ENCODE data around the gene LY86.

Gene LY86

GRCh38 chr6:6690144-6690483 lies 101.6 kb downstream of the LY86 start:
- no peak overlapping the region for H3K4me2 ChIP-seq (ENCODE audit: low read length)
- H3K27me3 ChIP-seq (ENCODE audit: low read depth, low read length), result no peaks in the 10 kb centered on the region
- no peaks in the 10 kb centered on the region for H3K79me2 ChIP-seq (ENCODE audit: low read length)
- TF ChIP-seq CTCF (IDR thresholded peaks at IDR 0.05; ENCODE audit: low read depth, low read length) (no peak), EZH2phosphoT487 (IDR thresholded peaks at IDR 0.05; ENCODE audit: low read depth) (no peak)
- no peak overlapping the region for H3K4me3 ChIP-seq (ENCODE audit: low read length)
- no peaks in the 10 kb centered on the region for H4K20me1 ChIP-seq (ENCODE audit: insufficient read depth, low read length)
- H2AFZ ChIP-seq (ENCODE audit: low read depth, low read length), result no peak overlapping the region
- H3K4me1 ChIP-seq (ENCODE audit: low read length), result peaks cover 6% of the 10 kb centered on the region
- no peak overlapping the region for H3K9ac ChIP-seq (ENCODE audit: low read length)
- H3K27ac ChIP-seq (ENCODE audit: low read length), result no peak overlapping the region
- no peaks in the 10 kb centered on the region for H3K9me3 ChIP-seq (ENCODE audit: insufficient read depth, low read length)
- H3K36me3 ChIP-seq (replicated peaks; ENCODE audit: low read depth, low read length), result no peaks in the 10 kb centered on the region

DNA sequence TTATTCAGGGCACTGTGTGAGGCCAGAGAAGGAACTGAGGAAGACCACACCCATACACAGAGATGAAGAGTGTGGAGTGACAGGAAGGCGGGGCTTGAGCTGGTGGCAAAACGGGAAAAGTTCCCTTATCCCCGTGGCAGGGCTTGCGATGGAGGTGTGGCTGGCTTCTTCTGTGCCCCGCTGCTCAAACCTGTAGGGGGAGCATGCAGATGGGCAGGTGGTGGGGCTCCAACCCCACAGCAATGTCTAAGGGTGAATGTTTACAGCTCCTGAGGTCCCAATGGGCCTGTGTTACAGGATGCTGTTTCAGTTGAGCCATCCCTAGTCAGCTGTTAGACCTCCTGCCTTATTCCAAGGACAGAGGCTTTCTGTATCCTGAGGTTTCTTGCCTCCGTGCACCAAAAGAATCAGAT lies 105.9 kb downstream of the LY86 start:
- Histone ChIP-seq H4K20me1 (ENCODE audit: insufficient read depth, low read length) (no peaks in the 10 kb centered on the region), H3K4me3 (ENCODE audit: low read length) (no peak overlapping the region), H3K27me3 (ENCODE audit: low read depth, low read length) (peaks cover 5% of the 10 kb centered on the region; the same call in 1 of the 2 replicates), H3K79me2 (ENCODE audit: low read length) (no peaks in the 10 kb centered on the region), H3K9ac (ENCODE audit: low read length) (no peak overlapping the region), H3K36me3 (replicated peaks; ENCODE audit: low read depth, low read length) (no peaks in the 10 kb centered on the region), H3K27ac (ENCODE audit: low read length) (no peak overlapping the region), H3K4me2 (ENCODE audit: low read length) (no peak overlapping the region), H2AFZ (ENCODE audit: low read depth, low read length) (no peak overlapping the region), H3K9me3 (ENCODE audit: insufficient read depth, low read length) (no peaks in the 10 kb centered on the region), H3K4me1 (ENCODE audit: low read length) (no peaks in the 10 kb centered on the region)
- TF ChIP-seq EZH2phosphoT487 (IDR thresholded peaks at IDR 0.05; ENCODE audit: low read depth) (no peak), CTCF (IDR thresholded peaks at IDR 0.05; ENCODE audit: low read depth, low read length) (no peak)

DNA sequence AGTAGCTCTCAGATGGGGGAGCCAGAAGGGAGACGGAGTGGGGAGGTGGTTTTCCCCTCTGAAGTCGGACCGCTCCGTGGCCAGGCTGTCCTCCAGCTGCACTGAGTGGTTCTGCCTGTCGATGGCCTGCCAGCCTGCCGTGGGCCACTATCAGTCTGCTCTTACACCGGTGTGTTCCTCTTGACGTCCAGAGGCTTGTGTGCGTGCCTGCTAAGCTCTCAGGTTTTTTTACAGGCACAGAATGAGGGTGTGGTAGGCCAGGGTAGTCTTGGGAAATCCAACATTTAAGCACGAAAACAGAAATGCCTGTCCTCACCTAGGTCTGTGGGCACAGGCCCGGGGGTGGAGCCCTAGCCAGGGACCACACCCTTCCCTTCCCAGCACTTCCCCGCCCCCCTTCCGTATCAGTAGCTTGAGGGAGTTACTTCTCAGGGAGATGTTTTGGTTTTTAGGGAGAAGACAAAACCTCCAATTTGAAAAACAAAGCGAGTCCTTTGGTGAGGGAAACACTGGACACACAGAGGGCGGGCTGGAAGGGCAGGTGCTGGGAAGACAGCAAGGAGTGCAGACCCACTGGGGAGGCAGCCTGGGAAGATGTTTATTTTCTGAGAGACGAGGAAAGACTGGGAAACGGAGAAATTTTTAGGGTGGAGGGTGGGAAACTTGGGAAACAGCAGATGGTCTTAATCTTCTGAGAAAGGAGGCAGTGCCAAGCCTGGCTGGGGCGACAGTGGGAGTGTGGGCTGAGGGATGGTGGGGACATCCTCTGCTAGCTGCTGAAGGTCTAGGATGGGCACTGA lies 106.5 kb downstream of the LY86 start:
- H2AFZ ChIP-seq (ENCODE audit: low read depth, low read length), result no peak overlapping the region
- no peak overlapping the region for H3K9ac ChIP-seq (ENCODE audit: low read length)
- no peaks in the 10 kb centered on the region for H3K36me3 ChIP-seq (replicated peaks; ENCODE audit: low read depth, low read length)
- no peaks in the 10 kb centered on the region for H3K9me3 ChIP-seq (ENCODE audit: insufficient read depth, low read length)
- H4K20me1 ChIP-seq (ENCODE audit: insufficient read depth, low read length), result no peaks in the 10 kb centered on the region
- no peaks in the 10 kb centered on the region for H3K79me2 ChIP-seq (ENCODE audit: low read length)
- no peak overlapping the region for H3K4me3 ChIP-seq (ENCODE audit: low read length)
- no peak overlapping the region for H3K4me2 ChIP-seq (ENCODE audit: low read length)
- peaks cover 5% of the 10 kb centered on the region; the same call in 1 of the 2 replicates for H3K27me3 ChIP-seq (ENCODE audit: low read depth, low read length)
- no peaks in the 10 kb centered on the region for H3K4me1 ChIP-seq (ENCODE audit: low read length)
- no peak overlapping the region for H3K27ac ChIP-seq (ENCODE audit: low read length)
- no peak for TF ChIP-seq EZH2phosphoT487 (IDR thresholded peaks at IDR 0.05; ENCODE audit: low read depth)
- no peak for TF ChIP-seq CTCF (IDR thresholded peaks at IDR 0.05; ENCODE audit: low read depth, low read length)

- no peaks in the 10 kb centered on the region for H3K79me2 ChIP-seq (ENCODE audit: low read length)
- no peak overlapping the region for H3K4me2 ChIP-seq (ENCODE audit: low read length)
- TF ChIP-seq CTCF (IDR thresholded peaks at IDR 0.05; ENCODE audit: low read depth, low read length), result no peak
- no peak for TF ChIP-seq EZH2phosphoT487 (IDR thresholded peaks at IDR 0.05; ENCODE audit: low read depth)
- no peaks in the 10 kb centered on the region for H3K4me1 ChIP-seq (ENCODE audit: low read length)
- no peaks in the 10 kb centered on the region for H4K20me1 ChIP-seq (ENCODE audit: insufficient read depth, low read length)
- H3K4me3 ChIP-seq (ENCODE audit: low read length), result no peak overlapping the region
- H3K36me3 ChIP-seq (replicated peaks; ENCODE audit: low read depth, low read length), result no peaks in the 10 kb centered on the region
- no peaks in the 10 kb centered on the region for H3K9me3 ChIP-seq (ENCODE audit: insufficient read depth, low read length)
- H3K27ac ChIP-seq (ENCODE audit: low read length), result no peak overlapping the region
- H3K9ac ChIP-seq (ENCODE audit: low read length), result no peak overlapping the region
- H3K27me3 ChIP-seq (ENCODE audit: low read depth, low read length), result peaks cover 5% of the 10 kb centered on the region; the same call in 1 of the 2 replicates
- H2AFZ ChIP-seq (ENCODE audit: low read depth, low read length), result no peak overlapping the region
These were observed 107.2 kb downstream of the LY86 start for GRCh38 chr6:6695625-6696276.
